NCI-H146 treated with DMSO at 0.1 percent for 48 hours (cell line): ENCODE measurements around the gene NPC2.
"Not testable (repeated sequence)": the region's sequence is repeated elsewhere in the genome, so short reads cannot be mapped to it uniquely, and the experiment has no call there.

Source experiments
- DNase-seq: peaks from one replicate; lab custom pipeline; 2025; ENCODE audit not compliant: unreplicated experiment; lab: John Stamatoyannopoulos, UW

NPC2 gene

GRCh38 chr14:74472601-74473000 is 20.5 kb downstream of the NPC2 start:
- no peak for DNase-seq

- DNase-seq, result no peak
These were observed 23.3 kb downstream of the NPC2 start for GRCh38 chr14:74469548-74470518.

GRCh38 chr14:74468513-74468912 is 24.6 kb downstream of the NPC2 start:
- DNase-seq, result no peak

GRCh38 chr14:74465335-74465734 is 27.8 kb downstream of the NPC2 start:
- DNase-seq, result no peak

GRCh38 chr14:74464785-74465184 is 28.3 kb downstream of the NPC2 start:
- no peak for DNase-seq

- DNase-seq, result no peak
These were observed 29.4 kb downstream of the NPC2 start for GRCh38 chr14:74463697-74464096.

GRCh38 chr14:74462993-74463392 is 30.1 kb downstream of the NPC2 start:
- DNase-seq, result no peak

GRCh38 chr14:74459976-74460375 is 33.1 kb downstream of the NPC2 start:
- DNase-seq, result no peak

GRCh38 chr14:74459289-74459946 is 33.7 kb downstream of the NPC2 start:
- DNase-seq, result no peak

- no peak for DNase-seq
These were observed 35.6 kb downstream of the NPC2 start for GRCh38 chr14:74457565-74457895.

- no peak for DNase-seq
These were observed 36.2 kb downstream of the NPC2 start for GRCh38 chr14:74456684-74457564.

- DNase-seq, result not testable (repeated sequence)
These were observed 38.7 kb downstream of the NPC2 start for GRCh38 chr14:74454397-74454796.

- DNase-seq, result no peak
These were observed 48.2 kb downstream of the NPC2 start for GRCh38 chr14:74444866-74445265.

GRCh38 chr14:74442757-74443156 is 50.3 kb downstream of the NPC2 start:
- no peak for DNase-seq

GRCh38 chr14:74441113-74441512 is 52.0 kb downstream of the NPC2 start:
- no peak for DNase-seq

- DNase-seq, result no peak
These were observed 54.7 kb downstream of the NPC2 start for GRCh38 chr14:74438351-74438915.

GRCh38 chr14:74437496-74438053 is 55.5 kb downstream of the NPC2 start:
- no peak for DNase-seq

- DNase-seq, result no peak
These were observed 58.8 kb downstream of the NPC2 start for GRCh38 chr14:74434294-74434693.

- no peak for DNase-seq
These were observed 63.1 kb downstream of the NPC2 start for GRCh38 chr14:74429991-74430390.
